ENCODE results near the gene WWOX. TPM values are rescaled to one million over a fixed set of nuclear protein-coding genes. Genes with fewer than 3 reads are reported as not detected.

WWOX gene
- total and polyA plus RNA-seq, 2 of the 13 experiments (the other 11 are each of a cell fraction or from before 2014, with no cell fraction given), result 9.1 to 37.4 TPM

- TF ChIP-seq ZNF691 (CRISPR knock-in tag; IDR thresholded peaks at IDR 0.05; ENCODE audit: borderline replicate concordance, low read depth) (no peak), ZNF556 (CRISPR knock-in tag; IDR thresholded peaks at IDR 0.05; ENCODE audit: borderline replicate concordance) (no peak; the same call in 1 of the 2 replicates), ZMAT5 (CRISPR knock-in tag; IDR thresholded peaks at IDR 0.05; ENCODE audit: borderline replicate concordance, low read depth) (no peak), ZNF607 (CRISPR knock-in tag; IDR thresholded peaks at IDR 0.05; ENCODE audit: borderline replicate concordance) (no peak), ZNF850 (CRISPR knock-in tag; conservative IDR thresholded peaks at IDR 0.05) (no peak), EEA1 (CRISPR knock-in tag; IDR thresholded peaks at IDR 0.05; ENCODE audit: borderline replicate concordance) (no peak), KLF12 (CRISPR knock-in tag; IDR thresholded peaks at IDR 0.05; ENCODE audit: borderline replicate concordance) (no peak; the same call in 1 of the 2 replicates), LCORL (IDR thresholded peaks at IDR 0.05) (no peak), LCORL (CRISPR knock-in tag; IDR thresholded peaks at IDR 0.05) (no peak), ATF7 (IDR thresholded peaks at IDR 0.05) (no peak), ATF7 (CRISPR knock-in tag; IDR thresholded peaks at IDR 0.05) (no peak), POLR2AphosphoS2 (IDR thresholded peaks at IDR 0.05; ENCODE audit: low read depth, low read length) (no peak), ONECUT2 (CRISPR knock-in tag; IDR thresholded peaks at IDR 0.05) (no peak), ZNF674 (CRISPR knock-in tag; IDR thresholded peaks at IDR 0.05; ENCODE audit: low read depth) (no peak), ZNF770 (CRISPR knock-in tag; IDR thresholded peaks at IDR 0.05) (peak; percentile 94), MLLT10 (CRISPR knock-in tag; IDR thresholded peaks at IDR 0.05) (no peak), ZEB1 (IDR thresholded peaks at IDR 0.05; ENCODE audit: insufficient replicate concordance, low read depth) (peak; percentile 76), SNAPC5 (CRISPR knock-in tag; IDR thresholded peaks at IDR 0.05; ENCODE audit: borderline replicate concordance) (no peak)
- TF ChIP-seq, protein P1, sequence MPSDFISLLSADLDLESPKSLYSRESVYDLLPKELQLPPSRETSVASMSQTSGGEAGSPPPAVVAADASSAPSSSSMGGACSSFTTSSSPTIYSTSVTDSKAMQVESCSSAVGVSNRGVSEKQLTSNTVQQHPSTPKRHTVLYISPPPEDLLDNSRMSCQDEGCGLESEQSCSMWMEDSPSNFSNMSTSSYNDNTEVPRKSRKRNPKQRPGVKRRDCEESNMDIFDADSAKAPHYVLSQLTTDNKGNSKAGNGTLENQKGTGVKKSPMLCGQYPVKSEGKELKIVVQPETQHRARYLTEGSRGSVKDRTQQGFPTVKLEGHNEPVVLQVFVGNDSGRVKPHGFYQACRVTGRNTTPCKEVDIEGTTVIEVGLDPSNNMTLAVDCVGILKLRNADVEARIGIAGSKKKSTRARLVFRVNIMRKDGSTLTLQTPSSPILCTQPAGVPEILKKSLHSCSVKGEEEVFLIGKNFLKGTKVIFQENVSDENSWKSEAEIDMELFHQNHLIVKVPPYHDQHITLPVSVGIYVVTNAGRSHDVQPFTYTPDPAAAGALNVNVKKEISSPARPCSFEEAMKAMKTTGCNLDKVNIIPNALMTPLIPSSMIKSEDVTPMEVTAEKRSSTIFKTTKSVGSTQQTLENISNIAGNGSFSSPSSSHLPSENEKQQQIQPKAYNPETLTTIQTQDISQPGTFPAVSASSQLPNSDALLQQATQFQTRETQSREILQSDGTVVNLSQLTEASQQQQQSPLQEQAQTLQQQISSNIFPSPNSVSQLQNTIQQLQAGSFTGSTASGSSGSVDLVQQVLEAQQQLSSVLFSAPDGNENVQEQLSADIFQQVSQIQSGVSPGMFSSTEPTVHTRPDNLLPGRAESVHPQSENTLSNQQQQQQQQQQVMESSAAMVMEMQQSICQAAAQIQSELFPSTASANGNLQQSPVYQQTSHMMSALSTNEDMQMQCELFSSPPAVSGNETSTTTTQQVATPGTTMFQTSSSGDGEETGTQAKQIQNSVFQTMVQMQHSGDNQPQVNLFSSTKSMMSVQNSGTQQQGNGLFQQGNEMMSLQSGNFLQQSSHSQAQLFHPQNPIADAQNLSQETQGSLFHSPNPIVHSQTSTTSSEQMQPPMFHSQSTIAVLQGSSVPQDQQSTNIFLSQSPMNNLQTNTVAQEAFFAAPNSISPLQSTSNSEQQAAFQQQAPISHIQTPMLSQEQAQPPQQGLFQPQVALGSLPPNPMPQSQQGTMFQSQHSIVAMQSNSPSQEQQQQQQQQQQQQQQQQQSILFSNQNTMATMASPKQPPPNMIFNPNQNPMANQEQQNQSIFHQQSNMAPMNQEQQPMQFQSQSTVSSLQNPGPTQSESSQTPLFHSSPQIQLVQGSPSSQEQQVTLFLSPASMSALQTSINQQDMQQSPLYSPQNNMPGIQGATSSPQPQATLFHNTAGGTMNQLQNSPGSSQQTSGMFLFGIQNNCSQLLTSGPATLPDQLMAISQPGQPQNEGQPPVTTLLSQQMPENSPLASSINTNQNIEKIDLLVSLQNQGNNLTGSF (CRISPR knock-in tag; IDR thresholded peaks at IDR 0.05), result no peak; the same call in 1 of the 2 replicates
- TF ChIP-seq, protein P2, sequence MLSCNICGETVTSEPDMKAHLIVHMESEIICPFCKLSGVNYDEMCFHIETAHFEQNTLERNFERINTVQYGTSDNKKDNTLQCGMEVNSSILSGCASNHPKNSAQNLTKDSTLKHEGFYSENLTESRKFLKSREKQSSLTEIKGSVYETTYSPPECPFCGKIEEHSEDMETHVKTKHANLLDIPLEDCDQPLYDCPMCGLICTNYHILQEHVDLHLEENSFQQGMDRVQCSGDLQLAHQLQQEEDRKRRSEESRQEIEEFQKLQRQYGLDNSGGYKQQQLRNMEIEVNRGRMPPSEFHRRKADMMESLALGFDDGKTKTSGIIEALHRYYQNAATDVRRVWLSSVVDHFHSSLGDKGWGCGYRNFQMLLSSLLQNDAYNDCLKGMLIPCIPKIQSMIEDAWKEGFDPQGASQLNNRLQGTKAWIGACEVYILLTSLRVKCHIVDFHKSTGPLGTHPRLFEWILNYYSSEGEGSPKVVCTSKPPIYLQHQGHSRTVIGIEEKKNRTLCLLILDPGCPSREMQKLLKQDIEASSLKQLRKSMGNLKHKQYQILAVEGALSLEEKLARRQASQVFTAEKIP (CRISPR knock-in tag; IDR thresholded peaks at IDR 0.05; ENCODE audit: borderline replicate concordance), result no peak
Measured at GRCh38 chr16:78100112-78100467, 636 bp downstream of the WWOX start (continued).
